Stimulated activated naive CD8-positive, alpha-beta T cell treated with anti-CD3 and anti-CD28 coated beads, Interleukin-15, Interleukin-2, amounts not matched to agents 100 U/mL and 50 U/mL, for 24 hours (primary cell): ENCODE measurements around the gene EXOC4.

Source experiments
- ATAC-seq: fragments of 150-1000 bp; cut with Tn5 transposase; one replicate; pipeline ENCODE4 v1.10.0; 2021
- DNase-seq: peaks from one replicate; pipeline ENCODE4 v3.0.0; 2021

EXOC4 gene

DNA sequence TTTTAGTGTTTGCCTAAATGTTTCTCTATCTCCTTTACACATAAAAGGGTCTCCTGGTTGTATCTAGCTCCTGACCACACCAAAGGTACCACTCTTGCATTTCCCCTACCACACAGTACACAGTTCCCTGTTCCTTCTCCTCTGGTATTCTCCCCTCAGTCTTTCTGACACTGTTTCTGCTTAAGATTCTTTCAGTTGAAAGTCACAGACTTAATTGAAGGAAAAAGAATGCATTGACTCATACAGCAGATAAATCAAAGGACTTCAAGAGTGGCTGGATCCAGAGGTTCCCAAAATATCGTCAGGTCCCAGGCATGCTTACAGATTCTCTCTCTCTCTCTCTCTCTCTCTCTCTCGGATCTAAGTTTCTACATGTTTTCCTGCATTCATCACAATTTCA lies 688.6 kb downstream of the EXOC4 start:
- no peak for DNase-seq
- no peak for ATAC-seq

DNA sequence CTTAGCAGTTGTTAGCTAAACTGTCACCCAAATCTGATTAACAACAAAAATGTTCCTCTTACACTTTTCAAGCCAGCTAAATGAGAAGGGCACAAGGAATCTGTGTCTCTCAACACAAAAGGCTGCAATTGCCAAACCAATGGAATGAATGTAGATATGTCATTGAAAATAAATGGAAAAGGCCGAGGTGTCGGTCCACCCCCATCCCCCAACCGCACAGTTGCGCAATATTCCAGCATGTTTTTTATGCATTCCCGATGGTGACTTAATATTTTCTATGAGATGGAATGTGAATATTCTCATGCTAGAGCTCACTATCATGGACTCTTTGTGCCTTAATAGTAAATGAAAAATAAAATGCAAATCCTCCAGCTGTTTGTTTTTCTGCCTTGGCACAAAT lies 692.6 kb downstream of the EXOC4 start:
- ATAC-seq (no peak), DNase-seq (no peak)

DNA sequence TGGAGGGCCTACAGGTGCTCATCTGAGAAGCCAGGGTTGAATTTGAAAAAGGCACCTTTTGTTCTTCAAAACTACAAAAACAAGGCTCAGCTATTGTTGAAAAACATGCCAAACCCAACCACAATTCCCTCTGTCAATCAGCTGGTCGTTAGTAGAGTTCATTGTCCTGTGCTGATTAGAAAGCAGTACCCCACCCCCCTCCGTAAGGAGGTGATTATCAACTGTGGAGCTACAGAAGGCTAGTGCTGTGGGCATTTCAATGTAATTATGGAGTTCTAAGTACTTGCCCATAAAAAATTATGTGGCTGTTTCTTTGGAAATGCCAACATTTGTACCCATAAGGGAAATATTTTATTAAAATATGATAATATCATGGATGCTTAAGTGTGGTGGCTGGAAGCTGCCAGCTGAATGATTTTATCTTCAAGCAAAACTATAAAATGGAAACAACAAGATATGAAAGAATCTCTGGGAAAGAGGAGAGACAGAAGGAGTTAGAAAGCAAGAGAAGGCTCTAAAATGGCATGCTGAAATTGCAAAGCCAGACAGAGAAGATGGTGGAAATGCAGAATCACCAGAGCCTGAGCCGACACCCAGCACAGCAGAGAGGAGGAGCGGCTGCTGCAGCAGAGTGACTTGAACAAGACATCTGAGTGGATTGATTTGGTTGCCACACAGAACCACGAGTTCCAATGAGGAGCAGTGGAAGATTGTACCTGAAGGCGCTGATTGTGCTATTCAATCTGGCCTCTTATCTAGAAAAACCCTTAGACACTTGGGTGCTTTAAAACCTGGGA lies 694.8 kb downstream of the EXOC4 start:
- DNase-seq (no peak), ATAC-seq (no peak)

DNA sequence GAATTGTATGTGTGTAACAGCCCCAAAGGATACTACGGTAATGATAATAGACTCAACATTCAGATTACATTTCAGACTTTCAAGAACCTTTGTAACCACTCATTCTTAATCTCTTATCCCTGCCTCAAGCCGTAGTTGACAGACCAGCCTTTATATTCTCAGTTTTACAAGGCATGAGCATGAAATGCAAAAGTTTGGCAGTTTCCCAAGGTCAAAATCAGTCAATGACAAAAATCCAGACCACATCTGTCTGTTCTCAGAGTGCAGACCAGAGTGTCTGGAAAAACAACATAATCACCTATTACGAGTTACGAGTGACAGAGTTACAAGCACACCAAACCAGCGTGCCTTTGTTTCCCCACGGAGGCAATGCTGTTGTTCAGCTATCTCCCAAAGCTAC lies 695.7 kb downstream of the EXOC4 start:
- DNase-seq (no peak), ATAC-seq (no peak)

DNA sequence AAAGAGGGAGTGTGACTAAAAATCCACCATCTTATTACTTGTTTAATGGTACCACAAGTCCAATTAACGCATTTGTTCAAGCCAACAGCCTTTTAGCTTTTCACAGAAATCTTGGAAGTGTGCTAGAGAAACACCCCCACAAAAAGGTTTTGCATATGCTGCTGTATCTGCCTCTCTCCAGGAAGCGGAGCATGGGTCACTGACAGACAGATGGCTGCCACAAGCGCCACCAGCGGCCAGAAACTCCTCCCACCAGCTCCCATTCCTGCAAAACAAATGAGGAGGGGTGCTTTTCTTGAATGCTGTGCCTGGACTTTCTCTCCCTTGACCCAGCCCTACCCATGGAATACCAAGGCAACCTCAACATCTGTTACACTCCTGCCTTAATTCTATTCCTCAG lies 698.0 kb downstream of the EXOC4 start:
- DNase-seq, result no peak
- no peak for ATAC-seq

DNA sequence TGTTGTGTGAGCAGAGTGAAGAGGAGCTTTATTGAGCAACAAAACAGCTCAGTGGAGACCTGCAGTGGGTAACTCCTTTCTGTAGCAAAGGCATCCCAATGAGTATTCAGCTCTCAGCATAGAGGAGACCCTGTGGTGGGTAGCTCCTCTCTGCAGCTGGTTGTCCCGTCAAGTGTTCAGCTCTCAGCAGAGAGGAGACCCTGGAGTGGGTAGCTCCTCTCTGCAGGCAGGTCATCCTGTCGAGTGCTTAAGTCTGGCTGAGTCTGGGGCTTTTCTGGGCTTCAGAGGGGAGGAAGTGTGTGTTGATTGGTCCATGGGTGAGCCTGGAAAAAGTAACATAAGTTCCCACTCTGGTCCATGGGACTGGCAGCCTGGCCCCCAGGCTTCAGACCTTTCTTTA lies 702.3 kb downstream of the EXOC4 start:
- no peak for ATAC-seq
- DNase-seq, result no peak

DNA sequence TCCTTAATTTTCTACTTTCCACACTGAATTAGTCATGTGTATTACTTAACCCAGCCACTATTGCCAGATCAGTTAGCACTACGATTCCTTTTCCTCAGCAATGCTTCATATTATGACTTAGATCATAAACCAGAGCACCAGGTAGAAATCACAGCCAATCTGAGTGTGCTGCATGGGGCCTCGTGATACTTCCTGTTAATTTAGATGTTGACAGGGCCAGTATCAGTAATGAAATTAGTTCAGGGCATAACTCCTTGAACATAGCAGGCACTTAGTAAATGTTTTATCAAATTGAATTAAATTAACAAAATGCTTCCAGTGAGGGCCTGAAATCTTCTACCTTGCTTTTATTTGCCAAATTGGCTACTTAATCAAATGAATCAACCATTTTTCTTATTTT lies 705.0 kb downstream of the EXOC4 start:
- DNase-seq (no peak), ATAC-seq (no peak)

DNA sequence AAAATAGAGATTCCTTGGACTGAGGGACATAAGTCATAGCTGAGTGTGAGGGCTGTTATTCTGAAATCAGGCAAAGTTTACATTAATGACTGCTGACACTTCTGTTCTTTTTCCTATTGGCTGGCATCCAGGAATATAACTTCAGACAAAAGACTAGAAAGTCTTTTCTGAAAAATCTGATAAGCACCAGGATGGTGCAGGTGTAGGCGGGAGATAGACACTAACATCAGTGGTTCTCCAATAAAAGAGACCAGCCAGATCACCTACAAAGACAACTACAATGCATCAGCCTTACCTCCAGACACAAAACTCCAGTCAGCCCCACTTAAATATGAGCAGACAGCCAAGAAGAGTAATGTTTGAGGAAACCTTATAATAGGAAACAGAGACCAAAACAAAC lies 705.9 kb downstream of the EXOC4 start:
- DNase-seq, result no peak
- no peak for ATAC-seq

DNA sequence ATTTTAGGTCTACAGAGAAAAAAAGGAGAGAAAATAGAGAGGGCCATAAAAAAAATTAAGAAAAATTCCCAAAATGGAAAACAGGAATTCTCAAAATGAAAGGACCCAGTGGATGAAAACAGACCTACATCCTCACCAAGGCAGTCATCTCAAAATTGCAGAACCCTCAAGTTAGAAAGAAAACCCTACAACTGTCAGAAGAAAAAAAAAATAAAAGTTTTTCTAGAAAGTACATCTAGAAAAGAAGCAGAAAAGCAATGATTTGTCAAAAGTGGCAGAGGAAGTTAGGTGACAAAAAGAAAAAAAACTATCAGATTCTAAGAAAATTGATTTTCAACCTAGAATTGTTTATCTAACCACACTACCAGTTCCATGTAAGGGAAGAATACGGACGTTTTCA lies 706.6 kb downstream of the EXOC4 start:
- ATAC-seq, result no peak
- no peak for DNase-seq

DNA sequence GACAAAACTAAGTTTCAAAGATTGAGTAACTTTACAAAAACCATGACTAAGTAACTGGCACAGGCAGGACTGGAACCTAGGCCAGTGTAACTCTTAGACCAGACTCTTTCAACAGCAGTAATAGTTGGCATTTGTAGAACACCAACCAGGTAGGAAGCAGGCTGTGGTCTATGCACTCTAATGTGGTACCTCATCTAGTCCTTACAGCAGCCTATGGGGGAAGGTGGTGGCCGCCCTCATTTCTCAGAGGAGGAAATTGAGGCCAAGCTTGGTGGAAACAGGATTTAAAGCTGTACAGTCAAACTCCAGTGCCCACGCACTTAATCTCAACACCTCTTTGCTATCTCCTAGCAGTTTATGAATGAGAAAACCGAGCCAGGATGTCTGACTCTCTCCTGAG lies 708.8 kb downstream of the EXOC4 start:
- DNase-seq (peak; percentile 3), ATAC-seq (peak; percentile 73)

DNA sequence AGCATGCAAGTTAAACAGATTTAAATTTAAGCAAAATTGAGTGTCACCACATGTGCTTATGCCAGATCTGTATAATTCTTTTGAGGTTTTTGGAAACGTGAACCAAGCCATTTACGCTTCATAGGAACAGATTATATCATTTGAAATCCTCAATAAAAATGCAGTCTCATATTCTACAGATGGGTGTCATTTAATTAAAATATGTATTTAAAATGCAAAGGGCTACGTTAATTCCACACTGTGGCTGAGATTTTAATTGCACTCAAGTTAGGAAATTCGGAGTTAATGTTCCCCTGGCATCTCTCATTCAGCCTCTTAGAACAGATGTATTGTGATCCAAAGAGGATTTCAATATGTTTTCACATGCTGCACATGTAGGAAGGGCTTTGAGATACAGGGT lies 709.8 kb downstream of the EXOC4 start:
- DNase-seq, result no peak
- no peak for ATAC-seq

DNA sequence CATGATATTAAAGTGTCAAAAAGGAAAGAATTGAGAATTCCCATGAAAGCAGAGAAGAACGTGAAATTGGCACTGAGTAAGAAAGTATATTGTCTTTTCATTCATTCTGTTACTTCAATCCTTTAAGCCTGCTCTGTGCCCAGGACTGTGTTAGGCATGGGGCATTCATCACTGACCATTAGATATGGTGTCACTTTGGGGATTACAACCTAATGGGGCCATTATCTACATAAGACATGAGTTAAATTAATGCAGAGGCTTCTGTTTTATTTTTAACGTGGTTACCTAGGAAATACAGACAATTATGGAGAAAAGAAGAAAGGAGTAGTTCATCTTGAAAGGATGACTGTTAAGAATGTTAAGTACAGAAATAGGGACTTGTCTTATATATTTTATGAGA lies 710.8 kb downstream of the EXOC4 start:
- no peak for ATAC-seq
- no peak for DNase-seq

DNA sequence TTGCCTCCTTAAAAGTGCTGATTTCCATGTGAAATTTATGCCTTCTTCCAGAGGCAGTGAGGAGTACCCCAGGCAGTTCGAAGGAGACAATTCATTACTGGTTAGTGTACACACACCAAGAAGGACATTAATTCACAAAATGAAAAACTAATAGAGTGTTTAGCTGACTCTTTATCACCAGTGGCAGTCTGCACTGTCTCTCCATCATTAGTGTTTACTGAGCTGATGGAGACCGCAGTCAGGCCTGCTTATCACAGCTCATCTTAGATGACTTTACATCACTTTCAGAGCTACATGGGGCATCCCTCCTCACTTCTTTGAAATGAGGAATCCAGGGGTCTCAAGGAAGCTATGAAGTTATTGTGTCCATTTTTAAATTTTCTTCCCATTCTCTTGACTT lies 718.7 kb downstream of the EXOC4 start:
- DNase-seq, result no peak
- no peak for ATAC-seq

DNA sequence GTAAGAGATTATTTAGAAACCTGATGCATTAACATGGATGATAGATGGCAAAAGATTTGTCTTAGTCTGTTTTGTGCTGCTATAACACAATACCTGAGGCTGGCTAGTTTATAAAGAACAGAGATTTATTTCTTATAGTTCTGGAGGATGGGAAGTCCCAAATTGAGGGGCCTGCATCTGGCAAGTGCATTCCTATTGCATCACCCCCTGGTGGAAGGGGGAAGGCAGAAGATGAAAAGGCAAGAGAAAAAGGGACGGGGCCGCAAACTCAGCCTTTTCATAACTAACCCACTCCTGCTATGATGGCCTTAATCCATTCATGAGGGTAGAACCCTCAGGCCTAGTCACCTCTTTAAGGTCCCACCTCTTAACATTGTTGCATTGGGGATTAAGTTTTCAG lies 720.8 kb downstream of the EXOC4 start:
- DNase-seq (no peak), ATAC-seq (no peak)

DNA sequence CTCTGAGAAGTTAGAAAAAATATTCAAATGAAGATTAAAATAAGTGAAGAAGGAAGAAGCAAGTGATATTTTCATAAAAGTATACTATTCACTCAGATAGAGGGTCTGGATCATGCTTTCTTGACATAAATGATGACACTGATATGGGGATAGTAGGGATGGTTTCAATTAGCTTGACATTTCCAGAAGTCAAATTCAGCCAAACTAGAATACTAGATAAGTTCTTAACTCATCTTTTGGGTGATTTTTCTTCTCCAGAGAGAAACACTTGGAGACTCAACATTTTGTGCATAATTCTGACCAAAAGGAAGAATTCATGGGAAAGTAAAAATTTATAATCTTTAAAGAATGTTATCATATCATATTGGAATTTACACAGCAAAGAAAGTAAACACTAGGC lies 722.3 kb downstream of the EXOC4 start:
- ATAC-seq (no peak), DNase-seq (no peak)

DNA sequence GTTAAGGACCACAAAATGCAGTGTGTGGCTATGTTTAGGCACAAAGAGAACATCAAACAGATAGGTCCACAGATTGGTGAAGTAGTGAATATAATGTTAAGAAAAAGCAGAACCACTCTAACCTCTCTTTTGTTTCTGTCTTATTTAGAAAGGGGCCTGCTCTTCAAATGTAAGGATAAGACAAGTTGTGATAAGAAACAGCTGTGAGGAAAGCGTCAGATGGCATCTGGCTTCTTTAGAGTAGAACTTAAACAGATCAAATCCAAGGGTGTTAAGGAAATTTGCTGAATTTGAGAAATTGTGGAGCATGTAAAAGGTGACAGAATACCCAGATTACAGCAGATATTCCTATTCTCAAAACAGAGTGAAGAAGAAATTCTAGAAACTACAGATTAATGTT lies 723.3 kb downstream of the EXOC4 start:
- DNase-seq (no peak), ATAC-seq (no peak)

DNA sequence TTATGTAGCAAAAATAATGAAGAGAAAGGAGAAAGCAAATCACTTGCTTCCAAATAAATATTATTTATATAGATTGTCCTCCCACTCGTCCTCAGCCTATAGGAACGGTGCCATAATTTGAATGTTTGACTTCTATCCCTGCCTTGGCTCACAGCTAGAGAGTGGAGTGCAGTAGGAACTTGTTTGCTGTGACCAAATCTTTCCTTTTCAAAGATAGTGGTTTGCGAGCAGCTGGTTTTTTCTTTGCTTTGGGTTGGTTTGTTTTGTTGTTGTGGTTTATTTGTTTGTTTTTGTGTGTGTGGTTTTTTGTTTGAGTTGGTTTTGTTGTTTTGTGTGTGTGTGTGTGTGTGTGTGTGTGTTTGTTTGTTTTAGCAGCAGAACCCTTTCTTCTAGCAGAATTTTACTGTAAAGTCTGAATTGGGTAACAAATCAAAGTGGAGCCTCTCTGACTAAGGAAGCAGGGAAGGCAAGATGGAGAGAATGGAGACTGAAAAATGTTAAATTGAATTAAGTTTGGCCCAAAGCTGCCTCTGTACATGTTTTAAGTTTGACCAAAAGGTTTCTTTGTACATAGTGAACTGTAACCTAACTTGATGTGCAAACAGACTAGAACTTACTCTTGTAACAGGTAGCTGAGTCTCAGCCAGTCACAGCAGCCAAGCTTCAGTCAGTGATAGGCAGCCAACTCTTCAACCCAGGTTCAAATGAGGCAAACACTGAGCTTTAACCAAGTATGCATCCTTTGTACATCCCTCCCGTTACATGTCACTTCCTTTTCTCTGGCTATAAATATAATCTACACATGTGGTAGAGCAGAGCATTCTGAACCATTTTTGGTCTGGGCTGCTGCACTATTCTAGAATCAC lies 724.8 kb downstream of the EXOC4 start:
- no peak for ATAC-seq
- no peak for DNase-seq

DNA sequence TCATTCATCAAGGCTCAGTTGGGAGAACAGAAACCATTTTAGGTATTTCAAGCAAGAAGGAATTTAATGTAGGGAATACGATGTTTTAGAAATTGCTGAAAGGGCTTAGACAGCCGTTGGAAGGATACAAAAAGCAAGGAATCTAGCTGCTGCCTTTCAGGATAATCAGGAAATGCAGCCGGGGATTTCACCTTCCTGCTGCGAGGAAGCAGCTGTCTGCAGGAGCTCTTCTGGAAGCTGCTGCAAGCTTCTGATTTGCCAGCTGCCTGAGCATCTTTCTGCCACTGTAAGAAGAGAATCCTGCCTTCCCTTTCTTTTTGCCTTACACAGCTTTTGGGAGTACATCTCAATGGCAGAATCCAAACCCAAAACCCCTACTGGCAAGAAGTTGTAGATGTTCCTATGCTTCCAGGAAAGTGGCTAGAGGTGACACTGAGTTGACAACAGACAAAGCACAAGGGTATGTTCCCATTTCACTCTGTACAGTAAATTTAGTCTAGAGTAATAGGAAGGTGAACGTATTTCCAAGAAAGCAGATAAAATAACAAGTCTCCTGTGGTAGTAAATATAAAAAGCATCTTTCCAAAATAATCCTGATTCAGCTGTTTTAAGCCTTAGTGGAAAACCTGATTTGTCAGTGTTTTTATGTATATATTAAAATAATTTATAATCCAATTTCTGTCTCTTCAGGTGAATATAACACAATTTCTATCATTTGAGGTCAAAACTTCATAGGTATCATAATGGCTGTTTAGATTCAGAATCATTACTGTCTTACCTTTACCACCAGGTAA lies 725.8 kb downstream of the EXOC4 start:
- DNase-seq (no peak), ATAC-seq (no peak)

DNA sequence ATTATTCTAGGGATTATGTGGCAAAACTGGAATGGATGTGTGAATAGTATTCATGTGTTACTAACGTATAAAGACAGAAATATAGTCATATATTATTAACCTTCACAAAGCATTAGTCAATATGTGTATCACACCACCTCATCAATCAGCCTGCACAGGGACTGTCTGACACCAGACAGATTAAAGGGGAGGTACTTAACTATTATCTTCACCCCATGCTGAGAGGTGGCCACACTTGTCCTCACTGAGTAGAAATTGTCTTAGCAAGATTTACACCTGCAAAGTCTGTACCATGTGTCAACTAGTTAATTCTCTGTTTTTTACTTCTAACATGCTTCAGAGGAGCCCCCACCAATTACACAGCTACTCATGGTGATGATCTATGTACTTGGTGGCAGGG lies 727.9 kb downstream of the EXOC4 start:
- no peak for DNase-seq
- no peak for ATAC-seq

DNA sequence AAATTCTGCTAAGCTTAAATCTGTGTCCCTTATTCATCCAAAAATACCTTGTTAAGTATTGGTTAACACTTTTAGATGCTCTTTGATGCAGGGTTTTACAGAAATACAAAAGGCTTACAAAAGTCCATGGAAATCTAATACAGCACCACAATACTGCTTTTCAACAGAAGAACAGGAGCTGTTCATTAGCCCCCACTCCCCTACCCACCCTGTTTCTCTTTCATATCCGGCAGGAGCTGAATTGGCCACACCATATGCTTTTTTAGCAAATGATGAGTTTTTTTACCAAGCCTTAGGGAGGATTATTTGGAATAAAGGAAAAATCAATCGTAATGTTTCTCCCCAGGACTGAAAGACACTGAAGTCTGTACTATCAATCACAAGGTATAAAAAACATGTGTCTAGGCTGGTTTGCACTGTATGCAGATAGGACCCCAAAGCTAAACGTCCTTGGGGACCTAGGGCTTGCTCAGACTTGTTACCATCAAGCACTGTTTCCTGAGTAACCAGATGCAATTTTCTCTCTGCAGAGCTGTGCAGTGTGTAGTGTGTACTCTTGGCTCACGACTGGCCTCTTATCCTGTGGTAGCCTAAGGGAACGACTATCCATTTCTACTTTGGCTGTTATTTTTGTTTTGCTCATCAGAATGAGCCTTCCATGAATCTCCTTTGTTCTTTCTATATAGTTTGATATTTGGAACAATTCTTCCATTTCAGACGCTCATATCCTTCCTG lies 731.0 kb downstream of the EXOC4 start:
- ATAC-seq (no peak), DNase-seq (no peak)

DNA sequence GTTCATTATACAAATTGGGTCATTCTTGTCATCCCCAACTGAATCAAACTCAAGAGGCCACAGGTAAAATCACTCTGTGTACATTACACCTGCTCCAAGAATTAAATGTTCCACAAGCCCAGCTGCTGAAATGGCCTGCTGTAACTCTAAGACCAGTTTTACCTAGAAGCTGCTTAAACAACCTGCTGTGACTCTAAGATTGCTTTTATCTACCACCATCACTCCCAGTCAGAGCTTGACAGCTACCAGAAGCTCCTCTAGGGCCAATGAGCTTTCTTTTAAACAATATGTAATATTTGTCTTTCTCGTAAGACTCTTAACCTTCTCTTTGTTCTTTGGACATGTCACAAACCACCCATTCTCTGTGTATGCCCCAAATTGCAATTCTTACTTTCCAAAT lies 732.4 kb downstream of the EXOC4 start:
- no peak for ATAC-seq
- DNase-seq, result no peak

DNA sequence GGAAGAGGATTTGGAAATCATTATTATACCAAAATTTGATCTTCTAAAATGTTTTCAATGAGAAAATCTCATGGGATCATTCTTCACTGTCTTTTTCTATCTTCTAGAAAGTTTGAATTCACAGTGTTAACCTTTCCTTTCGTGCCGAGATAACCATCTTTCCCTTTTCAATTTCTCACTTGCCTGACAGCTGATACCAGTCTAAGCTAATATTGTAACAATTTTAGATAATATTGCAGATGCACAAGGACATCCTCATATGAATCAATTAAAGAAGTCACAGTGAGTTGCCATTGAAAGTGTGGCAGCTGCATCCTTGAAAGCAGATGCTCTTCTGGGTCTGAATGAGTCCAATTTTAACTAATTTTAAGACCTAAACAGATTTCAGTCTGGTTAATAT lies 734.7 kb downstream of the EXOC4 start:
- DNase-seq (no peak), ATAC-seq (no peak)
